Glomerular endothelial cell (primary cell): Measurements from ENCODE around the gene C9orf85. TPM values are rescaled to one million over a fixed set of nuclear protein-coding genes. Genes with fewer than 3 reads are reported as not detected.

Experiments
- DNase-seq: peaks from one replicate; pipeline ENCODE4 v3.0.0-alpha.2; 2011; ENCODE audit warnings: low read depth, low spot score; ENCODE audit errors: extremely low read depth
- total RNA-seq: library from RNA; depleted of rRNA; stranded (reverse); fragments of >200 nt; gene quantifications from 2 replicates; pipeline ENCODE4 v1.2.3, GENCODE V29; 2015

C9orf85 gene
- total RNA-seq, 1 donor from 2014 or later: 10.0 TPM

DNA sequence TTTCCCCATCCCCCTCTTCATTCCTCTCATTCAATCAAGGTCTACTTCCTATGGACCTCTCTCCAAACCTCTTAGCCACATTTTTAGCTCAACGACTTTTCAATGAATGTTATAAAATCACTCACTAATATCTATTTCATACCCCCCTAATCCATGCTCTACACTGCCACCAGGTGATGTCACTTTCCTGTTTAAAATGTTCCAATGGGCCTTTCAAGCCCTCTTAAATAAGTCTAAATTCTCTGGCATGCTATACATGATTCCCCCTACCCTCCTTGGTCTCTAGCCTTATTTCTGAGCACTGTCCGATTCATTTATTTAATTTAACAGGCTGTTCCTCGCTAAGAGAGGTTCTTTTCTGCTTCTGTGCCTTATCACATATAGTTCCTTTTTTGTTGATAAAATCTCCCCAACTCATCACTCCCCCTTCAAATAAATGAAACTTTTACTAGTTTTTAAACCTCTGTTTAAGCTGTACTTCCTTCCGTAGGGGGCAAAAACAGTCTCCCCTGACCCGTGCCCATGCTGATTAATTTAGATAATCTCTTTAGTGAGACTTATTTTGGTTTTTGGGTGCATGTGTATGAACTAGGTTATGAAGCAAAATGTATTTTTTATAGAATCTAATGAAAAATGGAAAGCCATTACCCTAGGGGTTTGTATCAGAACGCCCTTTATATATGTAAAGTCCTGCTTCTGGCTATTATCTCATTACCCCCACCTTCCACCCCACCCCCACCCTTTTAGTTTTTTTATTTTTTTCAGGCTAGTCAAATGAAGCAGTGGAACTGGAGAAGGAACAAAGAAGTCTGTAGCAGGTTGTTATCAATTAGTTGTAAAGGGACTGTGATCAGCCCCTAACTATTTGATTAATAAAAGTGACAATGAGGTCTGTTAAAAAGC lies 9.5 kb upstream of the C9orf85 start:
- no peak for DNase-seq

DNA sequence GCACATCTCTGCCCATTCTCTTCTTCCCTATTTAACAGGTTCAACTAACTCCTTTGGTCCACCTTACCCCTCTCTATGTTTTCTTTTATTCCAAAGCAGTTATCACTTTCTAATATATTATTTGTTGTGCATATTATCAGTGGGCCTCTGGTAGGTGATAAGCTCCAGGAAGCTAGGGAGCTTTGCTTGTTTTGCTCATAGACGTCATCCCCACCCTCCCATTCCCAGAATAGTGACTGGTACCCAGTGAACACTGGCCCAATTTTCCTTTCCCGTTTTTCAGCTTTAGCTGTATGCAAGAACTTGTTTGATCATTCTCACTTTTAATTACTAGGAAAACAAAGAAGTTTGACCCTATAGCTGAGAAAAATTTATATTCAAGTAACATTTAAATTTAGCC lies 7.4 kb upstream of the C9orf85 start:
- DNase-seq: no peak

- no peak for DNase-seq
Observed at GRCh38 chr9:71908825-71909224, 2.6 kb upstream of the C9orf85 start.

DNA sequence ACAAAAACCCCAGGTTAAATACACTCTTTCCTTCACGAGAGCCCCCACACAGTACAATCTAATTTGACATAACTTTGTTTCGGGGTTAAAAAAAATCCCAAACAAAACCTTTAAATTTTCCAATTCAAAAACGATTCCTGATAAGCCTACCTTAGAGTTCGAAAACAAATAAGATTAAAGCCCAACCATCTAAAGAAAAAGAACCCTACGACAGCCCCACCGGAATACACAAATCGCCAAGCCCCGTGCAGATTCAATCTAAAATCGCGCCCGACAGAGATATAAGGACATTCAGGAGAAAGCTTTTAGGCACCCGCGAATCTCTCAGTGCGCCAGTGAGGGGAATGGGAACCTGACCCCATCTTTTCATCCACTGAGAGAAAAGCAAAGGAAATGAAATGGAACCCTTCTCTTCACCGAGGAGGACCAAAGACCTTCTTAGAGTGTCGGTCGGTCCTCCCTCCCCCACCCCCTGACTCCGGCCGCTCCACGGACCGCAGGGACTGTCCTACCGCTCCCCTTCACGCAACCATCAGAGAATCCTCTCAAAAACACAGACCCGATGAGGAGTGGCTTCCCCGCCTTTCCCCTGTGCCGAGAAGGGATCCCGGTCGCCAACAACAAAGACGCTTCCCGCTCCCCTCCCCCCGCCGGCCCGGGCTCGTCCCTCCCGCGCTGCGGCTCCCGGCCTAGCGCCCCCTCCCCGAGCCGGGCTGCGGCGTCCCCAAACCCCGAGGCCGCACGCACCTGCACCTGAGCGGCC lies 1.4 kb upstream of the C9orf85 start:
- no peak for DNase-seq

- DNase-seq: no peak
Observed at GRCh38 chr9:71910650-71911060, 784 bp upstream of the C9orf85 start.

GRCh38 chr9:71911908-71912335 lies 483 bp downstream of the C9orf85 start:
- DNase-seq: peak; percentile 36

GRCh38 chr9:71915495-71915894 lies 4.1 kb downstream of the C9orf85 start:
- no peak for DNase-seq

DNA sequence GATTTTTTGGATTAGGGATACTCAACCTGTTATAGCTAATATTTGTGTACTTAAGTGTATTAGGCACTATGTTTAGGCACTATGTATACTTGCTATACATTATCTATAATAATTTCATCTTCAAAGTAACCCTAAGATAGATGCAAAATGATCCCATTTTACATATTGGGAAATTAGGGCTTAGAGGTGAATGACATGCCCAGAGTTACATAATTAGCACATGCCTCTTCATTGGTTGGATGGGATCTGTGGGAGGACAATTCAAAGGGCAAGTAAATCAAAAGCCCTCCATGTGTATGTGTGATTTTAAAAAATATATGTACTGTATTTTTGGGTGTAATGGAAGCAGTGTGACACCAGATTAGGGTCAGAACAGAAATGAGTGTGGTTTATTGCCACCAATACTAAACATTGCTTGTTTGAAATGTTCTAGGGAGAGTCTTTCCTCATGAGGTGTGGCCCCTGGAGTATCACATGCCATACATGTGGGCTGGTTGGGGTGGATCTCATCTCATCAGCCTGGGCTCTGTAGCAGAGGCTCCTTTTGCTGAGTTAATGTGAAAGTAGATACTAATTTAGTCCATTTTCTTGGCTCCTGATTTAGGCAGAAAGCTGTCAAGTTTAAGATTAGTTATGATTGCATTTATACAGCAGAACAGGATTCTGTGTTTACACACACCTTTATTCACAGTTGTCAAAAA lies 5.5 kb downstream of the C9orf85 start:
- no peak for DNase-seq

- DNase-seq: no peak
Observed at GRCh38 chr9:71918419-71918818, 7.0 kb downstream of the C9orf85 start.

DNA sequence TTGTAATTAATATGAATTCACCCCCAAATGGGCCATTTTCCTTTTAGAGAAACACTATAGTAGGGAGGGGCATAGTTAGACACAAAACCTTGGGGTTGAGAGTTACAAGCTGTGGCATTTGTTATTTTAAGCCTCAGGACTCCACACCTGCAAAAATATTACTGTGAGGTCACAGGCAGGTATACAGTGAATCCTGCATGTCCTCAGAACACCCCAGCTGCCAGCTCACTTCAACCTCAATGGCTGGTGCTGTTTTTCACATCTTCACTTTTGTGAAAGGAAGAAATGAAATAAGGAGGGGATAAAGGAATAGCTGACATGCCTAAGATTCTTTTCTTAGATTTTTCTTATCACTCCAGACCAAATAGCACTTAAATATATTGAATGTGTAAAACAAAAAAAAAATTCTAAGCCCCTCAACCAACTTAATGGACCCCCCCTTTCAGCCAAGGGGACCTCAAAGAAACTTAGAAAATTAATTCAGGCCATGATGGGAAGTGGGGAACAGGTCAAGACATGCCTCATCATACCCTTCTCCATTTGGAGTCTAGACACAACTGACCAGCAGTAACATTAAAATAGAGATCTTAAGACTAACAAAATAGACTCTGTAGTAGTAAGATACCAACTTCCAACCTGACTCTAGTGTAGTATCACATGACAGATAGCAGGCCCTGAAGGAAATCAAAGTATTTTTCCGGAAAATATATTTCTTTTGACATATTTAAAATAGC lies 9.2 kb downstream of the C9orf85 start:
- DNase-seq: no peak

- no peak for DNase-seq
Observed at GRCh38 chr9:71921190-71921814, 9.9 kb downstream of the C9orf85 start.

- no peak for DNase-seq
Observed at GRCh38 chr9:71924576-71924975, 13.1 kb downstream of the C9orf85 start.

- DNase-seq: no peak
Observed at GRCh38 chr9:71925834-71926233, 14.4 kb downstream of the C9orf85 start.

- DNase-seq: no peak
Observed at GRCh38 chr9:71928376-71928775, 16.9 kb downstream of the C9orf85 start.

- no peak for DNase-seq
Observed at GRCh38 chr9:71928806-71929205, 17.4 kb downstream of the C9orf85 start.

DNA sequence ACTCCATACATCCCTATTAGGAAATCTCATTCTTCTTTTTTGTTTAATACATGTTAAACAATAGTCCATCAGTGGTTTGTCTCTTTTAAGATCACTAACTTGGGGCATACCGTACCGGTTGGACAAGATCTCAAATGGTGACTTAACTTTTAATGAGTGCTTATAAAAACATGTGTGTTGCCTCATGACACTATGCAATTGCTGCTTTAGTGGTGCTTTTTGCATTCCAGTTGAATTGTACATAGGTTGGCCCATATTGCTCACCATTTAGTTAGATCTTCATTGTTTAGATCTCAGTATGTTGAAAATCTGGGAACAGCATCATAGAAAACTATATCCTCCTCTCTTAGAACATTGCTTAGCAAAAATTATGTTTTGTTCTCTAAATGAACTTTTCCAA lies 17.8 kb downstream of the C9orf85 start:
- DNase-seq: no peak

DNA sequence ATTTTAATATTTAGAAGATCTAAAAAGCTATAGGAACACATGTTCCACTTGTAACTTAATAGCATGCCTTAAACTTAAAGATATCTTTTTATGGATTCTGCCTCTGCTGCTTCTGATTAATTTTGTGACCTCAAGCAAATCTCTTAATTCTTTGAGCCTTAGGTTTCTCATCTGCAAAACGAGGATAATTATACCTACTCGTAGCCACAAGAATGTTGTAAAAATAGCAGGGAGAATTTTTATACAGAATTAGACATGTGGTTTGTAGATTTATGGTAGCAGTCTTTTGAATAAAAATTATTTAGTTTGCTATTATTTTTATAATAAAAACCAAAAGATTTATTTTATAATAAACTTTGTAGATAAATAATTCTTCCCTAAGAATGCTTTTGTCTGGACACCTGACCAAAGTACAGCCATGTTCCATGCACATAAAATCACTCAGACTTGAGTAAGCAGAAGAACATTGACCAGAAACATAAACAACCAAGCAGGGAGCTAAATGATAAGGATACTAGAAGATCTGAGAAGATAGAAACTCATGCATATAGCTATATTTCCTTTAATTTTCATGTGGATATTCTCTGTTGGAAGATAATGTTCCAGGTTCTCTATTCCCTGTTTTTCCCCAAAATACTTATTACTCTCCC lies 18.5 kb downstream of the C9orf85 start:
- DNase-seq: no peak

DNA sequence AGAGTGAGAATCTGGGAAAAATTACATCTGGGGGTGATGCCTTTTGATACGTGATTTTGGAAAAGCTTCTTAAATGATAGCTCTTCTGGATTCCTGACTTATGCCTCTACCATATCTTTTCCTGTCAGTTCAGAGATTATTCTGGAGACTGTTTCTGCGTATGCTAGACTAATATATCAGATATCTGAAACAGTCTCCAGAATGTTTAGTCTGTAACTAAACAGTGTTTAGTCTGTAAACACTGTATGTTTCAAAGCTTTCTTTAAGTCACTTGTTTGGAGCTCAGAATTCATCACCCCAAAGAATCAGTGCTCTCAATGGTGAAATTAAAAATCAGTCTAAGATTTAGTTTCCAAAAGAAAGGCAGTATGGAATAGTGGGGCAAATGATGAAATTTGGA lies 19.7 kb downstream of the C9orf85 start:
- DNase-seq: no peak

DNA sequence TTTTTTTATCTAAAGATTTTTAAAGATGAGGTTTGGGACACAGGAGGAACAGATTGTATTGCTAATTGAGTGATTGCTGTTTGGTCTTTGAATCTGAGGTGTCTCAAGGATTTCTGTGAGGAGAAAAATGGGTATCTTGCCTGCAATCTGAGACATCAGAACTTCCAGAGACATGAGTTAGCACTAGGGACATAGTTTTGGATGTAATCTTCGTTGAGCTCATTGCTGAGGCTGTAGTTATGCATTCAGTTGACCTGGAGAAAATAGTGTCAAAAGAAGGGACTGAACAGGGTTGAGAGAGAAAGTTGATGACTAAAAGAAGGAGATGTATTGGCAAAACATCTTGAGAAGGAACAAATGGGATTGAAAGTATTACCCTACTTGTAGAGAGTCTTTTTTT lies 24.6 kb downstream of the C9orf85 start:
- no peak for DNase-seq
